Measurements from ENCODE around the gene CBFA2T3.

Gene CBFA2T3

DNA sequence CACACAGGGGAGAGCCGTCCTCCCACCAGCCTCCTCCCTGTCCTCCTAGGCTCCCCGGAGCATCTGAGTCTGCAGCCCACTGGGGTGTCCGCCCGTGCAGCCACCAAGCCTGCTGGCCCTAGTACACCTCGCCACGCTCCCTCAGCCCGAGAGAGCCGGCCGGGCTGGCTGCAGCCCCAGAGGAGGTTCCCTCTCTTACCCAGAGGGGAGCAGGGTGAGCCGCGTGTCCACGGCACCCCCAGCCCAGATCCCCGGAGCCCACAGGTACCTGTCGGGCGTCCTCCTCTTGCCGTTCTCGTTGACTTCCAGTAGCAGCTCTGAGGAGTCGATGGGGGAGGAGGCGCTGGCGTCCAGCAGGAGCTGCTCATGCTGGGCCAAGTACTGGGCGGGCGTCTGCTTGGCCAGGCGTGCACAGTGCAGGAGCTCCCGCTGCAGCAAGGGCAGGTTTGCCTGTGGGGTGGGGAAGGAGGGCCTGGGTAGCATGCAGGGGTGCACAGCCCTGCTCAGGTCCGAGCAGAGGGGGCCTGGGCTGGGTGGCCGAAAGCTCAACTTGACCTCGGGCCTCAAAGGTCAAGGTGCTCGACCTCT, 91.2 kb downstream of the CBFA2T3 start:
- DNase-seq = no peak

DNA sequence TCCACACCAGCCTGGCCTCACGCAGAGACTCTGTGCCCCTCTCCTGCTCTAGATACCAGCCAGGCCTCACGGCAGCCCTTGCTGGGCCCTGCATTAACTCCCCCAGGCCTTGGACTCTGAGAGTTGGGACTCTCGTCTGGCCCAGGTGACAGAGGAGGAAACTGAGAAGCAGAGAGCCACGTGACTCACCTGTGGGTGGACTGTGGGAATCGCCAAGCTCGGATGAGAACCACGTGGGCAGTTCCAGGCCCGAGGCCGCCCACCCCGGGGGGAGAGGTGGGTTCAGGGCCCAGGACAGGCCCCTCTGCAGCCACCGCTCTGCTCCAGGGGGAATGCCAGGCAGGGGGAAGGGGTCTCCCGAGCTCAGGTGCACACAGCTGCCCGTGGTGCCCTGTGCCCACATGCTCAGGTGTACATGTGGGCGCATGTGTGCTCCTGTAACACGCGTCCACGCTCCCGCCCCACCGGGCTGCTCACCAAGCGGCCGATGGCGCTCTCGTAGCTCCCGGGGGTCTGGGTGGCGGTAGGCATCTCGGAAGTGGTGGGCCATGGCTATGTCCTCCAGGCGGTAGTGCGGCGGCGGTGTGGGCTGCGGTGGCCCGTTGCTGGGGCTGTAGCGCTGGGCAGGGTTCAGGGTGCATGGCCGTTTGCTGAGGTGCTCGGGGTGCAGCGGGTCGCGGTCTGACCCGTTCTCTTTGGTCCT, 92.3 kb downstream of the CBFA2T3 start:
- DNase-seq = no peak

DNA sequence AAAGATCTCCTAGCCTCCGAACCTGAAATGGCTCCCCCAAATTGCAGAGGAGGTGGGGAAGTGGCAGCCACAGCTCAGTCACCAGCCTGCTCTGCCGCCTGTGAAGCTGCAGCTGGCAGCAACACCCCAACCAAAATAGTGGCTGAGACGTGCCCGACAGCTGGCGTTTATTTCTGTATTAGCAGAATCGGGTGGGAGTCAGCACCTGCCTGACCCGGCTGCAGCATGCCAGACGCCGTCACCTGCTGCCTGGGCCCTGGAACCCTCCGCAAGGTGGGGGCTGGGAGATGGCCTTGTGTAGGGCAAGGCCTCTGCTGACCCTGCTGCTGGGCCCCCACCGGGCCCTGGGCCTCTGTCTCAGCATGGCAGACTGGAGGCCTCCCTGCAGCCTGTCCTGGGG, 93.1 kb downstream of the CBFA2T3 start:
- DNase-seq = no peak

DNA sequence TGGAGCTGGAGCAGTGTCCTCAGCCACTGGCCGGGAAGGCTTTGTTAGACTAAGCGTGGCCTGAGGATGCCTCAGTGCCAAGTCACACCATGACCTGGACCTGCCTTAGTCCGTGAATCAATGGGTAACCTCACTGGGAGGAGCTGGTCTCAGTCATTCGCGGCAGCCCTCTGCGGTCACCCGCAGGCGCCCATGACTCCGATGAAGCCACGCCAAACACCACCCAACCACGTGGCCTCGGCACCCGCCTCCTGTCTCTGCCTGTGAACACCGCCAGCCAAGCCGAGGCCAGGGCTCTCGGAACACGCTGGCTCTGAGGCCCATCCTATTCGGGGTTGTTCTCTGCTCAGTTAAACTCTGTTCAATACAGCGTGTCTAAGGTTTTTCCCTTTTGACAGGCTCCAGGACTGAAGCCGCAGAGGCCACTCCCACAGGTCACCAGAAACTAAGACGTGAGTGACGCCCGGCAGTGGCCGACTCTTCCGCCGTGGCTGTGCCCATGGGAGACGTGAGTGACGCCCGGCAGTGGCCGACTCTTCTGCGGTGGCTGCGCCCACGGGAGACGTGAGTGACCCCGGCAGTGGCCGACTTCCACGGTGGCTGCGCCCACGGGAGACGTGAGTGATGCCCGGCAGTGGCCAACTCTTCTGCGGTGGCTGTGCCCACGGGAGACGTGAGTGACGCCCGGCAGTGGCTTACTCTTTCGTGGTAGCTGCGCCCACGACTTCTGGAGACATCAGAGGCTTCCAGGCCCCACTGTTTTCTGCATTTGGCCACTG, 93.7 kb downstream of the CBFA2T3 start:
- no peak for DNase-seq

DNA sequence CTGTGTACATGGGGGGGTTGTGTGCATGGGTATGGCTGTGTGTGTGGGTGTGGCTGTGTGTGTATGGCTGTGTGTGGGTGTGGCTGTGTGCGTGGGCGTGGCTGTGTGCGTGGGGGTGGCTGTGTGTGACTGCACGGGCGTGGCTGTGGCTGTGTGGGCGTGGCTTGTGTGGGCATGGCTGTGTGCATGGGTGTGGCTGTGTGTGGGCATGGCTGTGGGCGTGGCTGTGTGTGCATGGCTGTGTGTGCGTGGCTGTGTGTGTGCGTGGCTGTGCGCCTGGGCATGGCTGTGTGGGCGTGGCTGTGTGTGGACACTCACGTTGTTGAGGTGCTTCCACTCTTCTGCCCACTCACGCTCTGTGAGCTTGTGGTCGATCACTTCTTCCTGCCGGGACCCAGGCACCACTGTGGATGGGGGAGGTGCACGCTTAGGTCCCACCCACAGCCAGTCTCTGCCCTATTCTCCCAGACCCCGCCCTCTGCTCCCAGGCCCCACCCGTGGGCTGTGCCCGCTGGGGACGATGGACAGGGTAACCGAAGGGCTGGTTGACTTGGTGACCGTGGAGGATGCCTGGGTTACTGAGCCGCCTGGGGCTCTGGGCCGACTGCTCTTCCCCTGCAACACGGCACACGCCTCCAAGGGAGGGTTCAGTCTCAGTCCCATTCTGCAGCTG, 94.5 kb downstream of the CBFA2T3 start:
- DNase-seq = no peak

DNA sequence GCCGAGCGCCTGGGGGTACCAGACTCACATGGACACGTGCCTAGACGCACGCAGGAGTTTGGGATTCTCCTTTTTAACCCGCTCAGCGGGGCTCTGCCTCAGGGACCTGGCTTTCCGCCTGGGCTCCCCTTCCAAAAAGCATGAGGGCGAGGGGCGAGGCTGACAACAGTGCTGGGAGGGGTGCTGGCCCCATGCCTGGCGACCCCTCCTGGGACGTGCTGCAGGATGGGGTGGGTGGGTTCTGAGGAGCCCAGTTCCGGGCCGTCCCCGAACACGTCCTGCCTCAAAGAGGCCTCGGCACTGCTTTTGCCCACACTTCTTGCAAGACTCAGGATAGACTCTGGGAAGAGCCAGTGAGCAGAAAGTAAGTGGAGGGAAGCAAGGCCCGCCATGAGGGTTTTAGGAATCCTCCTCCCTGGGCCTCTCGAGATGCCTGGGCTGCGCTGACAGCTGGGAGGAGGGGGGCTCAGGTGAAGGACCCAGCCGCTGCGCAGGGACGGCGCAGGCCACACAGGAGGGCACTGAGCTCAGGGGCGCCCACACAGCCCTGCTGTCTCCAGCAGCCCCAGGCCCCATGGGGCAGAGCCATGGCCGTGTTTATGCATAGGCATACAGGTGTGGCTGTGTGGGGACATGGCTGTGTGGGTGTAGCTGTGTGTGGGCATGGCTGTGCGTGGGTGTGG, 95.2 kb downstream of the CBFA2T3 start:
- DNase-seq = no peak

DNA sequence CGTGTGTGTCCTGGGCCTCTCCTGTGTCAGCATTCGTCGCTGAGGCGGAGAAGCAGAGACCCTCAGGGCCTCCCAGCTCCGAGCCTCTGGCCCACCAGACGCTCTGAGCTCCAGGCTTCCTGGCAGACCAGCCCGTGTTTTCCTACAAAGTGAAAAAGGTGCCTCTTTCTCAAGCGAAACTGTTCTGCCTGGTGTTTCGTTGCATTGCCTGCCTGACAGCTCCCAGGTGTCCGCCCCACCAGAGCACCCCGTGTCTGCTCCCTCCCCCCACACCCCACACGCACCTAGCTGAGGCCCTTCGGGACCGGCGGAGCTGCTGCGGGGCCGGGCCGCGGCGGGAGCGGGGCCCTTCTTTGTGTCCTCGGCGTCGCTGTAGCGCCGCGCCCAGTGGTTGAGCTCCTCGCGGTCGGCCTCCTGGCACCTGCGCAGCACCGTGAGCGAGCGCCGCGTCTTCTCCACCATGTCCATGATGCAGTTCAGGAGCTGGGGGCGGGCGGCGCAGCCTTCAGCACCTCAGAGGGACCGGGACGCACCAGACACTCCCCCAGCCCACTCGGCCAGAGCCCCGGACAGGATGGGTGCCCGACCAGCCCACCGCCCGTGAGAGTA, 95.9 kb downstream of the CBFA2T3 start:
- no peak for DNase-seq

DNA sequence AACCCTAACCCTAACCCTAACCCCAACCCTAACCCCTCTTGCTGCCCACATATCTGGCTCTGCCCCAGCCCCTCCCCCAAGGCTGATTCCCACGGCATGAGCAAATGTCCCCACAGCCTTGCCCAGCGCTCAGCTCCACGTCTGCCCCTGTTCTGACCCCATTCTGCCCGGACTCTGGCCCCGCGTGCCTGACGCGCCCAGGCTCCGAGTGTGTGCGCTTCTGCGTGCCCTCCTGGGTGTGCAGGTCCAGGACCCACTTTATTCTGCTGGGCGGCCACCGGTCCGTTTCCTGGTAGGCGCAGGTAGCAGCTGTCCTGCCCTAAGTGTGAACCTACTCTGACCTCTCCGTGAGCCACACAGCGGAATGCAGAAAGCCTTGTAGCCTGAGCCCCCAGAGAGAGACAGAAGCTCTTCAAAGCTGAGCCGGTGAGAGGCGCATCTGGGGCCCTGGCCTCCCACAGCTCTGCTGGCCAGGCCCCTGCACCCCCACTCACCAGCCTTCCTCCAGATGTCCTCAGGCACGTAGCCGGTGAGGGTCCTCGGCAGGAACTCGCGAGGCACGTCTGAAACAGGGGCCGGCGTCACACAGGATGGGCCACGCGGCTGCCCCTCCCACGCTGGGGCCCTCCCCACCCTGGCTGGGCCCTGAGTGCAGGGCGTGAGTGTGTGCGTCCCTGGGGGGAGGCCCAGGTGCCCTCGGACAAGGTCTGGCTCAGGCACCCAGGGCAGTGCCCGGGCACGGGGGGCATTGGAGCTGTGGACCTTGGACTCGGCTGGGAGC, 96.6 kb downstream of the CBFA2T3 start:
- DNase-seq = no peak

DNA sequence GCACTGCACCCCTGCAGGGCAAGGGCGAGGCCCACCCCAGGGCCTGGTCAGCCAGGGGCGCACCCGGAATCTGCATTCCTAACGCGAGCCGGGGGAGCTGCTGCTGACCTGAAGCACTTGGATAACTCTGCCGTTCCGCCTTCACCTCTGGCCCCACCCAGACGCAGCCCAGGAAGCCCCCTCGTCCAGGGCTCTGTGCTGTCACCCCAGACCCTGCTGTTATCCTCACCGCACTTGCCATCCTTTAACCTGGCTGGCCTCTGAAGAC, 97.3 kb downstream of the CBFA2T3 start:
- DNase-seq = no peak

DNA sequence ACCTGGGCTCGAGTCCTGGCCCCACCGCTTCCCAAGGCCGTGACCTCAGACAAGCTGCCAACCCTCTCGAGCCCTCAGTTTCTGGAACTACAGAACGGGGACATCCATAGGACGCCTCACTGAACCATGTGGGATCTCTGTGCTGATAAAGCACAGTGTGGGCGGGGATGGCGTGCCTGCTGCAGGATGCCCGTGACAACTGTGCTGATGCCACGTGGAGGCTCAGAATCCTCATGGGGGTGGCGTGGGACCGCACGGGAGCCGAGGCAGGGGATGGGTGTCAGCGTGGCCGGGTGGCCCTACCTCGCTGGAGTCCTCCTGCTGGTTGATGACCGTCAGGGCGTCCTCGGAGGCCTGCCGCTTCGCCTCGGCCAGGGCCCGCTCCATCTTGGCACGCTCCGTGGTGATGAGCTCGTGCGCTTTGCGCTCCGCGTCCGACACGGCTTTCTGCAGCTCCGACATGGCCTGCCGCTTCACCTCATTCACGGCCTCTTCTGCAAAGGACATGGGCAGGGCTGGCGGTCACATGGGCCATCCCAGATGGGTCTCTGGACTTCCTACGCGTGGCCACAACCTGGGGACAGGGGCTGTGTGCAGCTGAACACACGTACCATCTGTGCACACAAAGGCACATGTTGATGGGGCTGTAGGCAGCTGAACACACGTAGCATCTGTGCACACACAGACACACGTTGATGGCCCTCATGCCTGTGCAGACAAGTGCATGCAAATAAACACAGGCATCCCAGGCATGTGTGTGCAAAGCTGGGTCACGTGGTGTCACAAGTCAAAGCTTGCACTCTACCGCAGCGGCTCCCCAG, 97.8 kb downstream of the CBFA2T3 start:
- no peak for DNase-seq

DNA sequence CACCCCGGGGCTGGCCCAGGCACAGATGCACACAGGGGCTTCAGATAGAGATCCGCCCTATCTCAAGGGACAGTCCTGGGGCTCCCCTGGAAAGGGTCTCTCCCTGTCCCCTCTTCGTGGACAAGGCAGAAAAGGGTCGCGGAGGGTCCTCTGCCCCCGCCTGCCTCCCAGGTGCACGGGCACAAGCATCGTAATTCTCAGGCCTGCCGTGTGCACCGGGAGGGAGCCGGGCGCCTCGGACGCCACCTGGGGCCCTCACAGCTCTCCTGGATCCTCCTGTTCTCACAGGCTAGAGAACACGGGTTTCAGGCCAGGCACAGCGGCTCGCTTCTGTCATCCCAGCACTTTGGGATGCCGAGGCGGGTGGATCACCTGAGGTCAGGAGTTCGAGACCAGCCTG, 98.7 kb downstream of the CBFA2T3 start:
- DNase-seq = no peak

DNA sequence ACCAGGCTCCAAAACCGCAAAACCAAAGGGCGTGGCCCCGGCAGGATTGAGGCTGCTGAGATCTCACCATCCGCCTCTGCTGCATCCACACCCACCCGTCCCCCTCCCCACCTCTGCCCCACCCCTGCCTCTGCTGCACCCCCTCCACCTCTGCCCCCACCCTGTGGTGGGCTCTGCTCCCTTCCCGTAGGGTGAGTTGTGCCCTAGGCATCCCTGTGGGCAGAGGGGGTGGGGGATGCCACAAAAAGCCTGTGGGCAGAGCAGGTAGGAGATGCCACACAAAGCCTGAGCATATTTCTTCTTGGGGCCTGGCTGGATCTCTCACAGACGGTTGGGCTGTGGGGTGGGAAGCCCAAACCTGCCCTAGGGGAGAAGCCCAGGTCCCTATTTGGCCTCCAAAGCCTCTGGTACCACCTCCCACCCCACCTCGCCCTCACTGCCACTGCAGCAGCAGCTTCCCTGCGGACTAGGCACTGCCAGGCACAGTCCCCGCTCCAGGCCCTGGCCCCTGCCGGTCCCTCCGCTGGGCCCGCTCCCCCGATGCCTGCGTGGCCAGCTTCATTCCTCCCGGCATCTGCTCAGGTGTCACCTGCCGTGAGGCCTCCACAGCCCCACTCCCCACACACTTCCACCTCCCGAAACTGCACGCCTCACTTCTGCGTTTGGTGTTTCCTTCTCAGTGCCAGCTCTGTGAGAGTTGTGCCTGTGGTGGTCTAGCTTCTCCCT, 99.3 kb downstream of the CBFA2T3 start:
- no peak for DNase-seq

DNA sequence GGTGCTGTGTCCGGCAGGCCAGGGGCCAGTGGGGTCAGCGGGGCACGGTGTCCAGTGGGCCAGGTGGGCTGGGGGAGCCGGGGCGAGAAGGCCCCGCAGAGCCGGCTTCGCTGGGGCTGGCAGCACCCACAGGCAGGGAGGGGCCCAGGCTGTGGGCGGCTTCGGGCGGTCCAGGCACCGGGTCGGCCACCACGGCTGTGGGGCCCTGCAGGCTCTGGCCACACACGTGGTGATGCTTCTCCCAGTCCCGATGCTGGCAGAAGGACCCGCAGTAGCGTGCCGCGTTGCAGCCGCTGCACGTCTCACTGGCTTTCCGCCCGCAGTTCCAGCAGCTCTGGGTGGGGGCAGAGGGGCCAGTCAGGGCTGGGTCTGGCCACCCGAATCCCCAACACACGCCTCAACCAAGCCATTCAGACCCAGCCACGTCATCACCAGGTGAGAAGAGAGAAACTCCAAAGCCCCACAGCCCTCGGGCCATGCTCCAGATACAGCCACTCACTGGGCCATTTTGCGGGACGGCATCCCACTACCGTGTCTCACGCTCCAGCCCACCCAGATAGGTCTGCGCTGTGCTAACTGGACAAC, 100.0 kb downstream of the CBFA2T3 start:
- DNase-seq = no peak

DNA sequence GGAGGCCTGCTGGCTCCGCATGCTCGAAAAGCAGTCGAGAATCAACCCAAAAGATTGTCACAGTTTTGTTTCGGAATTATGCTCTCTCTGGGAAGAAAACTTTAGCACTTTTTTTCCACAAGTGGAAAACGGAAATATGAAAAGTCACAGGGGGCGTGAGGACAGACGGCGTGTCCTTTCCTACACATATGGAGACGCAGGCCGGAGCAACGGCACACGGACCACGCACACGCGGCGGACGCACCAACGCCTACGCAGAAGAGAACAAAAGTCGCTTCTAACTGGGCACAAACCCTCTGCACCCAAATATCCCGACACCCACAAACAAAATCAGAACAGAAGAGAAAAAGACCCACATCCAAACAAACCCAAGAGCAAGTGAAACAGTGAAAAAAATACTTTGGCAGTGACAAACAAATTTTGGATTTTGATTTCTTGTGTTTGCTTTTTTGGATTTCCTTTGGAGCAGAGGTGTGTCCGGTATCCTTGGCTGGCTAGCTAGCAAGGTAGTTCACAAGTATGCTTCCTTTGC, 101.2 kb downstream of the CBFA2T3 start:
- DNase-seq = no peak

DNA sequence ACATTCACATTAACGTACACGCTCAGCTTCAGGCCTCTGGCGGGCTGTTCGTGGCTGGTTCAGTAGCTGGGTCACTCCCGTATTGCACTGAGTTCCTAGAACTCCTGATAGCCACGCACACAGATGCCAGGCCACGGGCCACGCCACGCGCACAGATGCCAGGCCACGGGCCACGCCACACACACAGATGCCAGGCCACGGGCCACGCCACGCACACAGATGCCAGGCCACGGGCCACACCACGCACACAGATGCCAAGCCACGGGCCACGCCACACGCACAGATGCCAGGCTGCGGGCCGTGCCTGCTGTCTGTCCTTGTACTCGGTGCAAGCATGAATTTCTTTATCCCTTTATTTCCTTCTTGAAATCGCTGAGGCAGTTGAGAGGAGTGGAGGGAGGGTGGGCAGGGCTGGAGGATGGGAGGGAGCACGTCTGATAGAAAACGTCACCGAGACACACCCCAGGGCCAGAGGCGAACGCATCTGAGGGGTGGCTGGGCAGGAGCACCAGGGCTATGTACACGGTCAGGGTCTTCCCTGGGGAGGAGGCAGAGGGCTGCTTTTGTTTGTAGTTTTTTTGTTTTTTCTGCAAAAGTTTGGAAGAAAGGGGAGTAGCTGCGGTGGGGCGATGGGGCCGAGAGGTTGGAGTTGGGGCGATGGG, 101.9 kb downstream of the CBFA2T3 start:
- DNase-seq = no peak

DNA sequence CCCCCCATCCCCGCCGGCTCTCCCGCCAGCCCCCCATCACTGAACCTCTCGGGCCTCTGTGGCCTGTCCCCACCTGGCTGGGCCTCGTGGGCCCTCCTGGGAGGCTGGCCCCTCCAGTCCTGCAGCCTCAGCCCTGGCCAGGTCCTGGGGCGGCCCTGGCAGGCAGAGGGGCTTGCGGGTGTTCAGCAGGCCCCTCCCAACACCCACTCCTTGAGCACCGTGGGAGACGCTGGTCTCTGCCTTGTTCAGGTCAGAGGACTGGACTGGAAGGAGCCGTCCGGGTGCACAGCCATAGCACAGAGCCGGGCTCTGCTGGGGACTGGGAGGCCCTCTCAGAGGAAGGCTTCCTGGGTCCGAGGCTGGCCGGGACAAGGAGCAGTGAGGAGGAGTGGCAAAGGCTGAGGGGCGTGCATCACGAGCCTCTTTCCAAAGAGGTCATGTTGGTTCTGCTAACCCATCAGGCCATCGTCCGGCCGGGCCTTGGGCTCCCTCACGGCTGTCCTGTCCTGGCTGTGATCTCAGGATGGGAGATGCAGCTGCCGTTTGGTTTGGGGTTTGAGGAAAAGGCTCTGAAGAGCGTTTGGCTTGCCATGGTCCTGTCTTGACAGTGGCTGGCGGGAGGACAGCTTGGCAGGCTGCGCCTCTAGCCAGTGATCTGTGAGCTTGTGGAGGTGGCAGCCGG, 104.2 kb downstream of the CBFA2T3 start:
- DNase-seq = no peak

DNA sequence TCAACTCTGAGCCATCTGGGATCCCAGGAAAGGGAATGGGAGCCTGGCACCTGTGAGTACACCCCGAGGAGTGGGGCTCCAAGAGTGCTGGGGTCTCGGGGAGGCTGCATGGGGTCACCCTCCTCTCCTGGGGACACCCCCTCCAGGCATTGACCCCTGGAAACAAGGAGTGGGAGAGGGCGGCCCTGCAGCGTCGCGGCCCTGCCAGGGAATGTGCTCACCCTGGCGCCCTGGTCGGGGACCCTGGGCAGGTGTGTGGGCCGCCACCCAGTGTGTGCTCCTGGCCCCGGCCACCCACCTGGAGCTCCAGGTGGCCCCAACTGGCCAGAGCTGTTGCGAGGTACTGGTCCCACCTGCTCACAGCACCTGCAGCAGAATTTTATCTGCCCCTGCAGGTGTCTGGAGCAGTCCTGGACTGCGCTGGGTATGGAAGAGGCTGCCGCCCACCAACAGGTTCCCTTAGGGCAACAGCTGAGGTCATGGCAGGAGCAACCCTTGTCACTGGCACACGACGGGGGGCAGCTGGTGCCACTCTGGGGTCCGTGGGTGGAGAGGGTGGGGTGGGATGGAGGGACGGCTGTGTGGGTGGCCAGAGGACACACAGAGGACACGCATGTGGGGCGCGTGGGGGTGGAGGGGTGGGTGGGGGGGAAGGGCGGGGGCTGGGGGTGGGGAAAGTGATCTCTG, 105.1 kb downstream of the CBFA2T3 start:
- DNase-seq = no peak

DNA sequence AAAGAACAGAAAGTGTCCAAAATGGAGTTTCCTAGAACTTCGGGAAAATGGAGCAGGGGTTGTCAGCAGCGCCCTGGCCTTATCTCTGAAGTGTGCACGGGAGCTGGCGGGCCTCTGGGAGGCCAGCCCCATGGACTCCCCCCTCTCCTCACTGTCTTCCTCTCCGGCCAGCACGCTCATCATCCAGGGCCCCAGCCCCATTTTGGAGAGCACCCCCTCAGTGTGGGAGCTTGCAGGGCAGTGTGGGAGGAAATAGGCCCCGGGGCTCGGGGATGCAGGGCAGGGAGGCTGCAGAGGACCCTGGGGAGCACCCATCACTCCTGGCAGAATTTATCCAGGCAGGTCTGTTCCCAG, 105.7 kb downstream of the CBFA2T3 start:
- no peak for DNase-seq

All from suppressor macrophage treated with lipopolysaccharide for 4 hours (primary cell).